ENCODE results near the gene OSER1.
"Not testable (repeated sequence)": the region's sequence is repeated elsewhere in the genome, so short reads cannot be mapped to it uniquely, and the experiment has no call there.

The OSER1 gene

DNA sequence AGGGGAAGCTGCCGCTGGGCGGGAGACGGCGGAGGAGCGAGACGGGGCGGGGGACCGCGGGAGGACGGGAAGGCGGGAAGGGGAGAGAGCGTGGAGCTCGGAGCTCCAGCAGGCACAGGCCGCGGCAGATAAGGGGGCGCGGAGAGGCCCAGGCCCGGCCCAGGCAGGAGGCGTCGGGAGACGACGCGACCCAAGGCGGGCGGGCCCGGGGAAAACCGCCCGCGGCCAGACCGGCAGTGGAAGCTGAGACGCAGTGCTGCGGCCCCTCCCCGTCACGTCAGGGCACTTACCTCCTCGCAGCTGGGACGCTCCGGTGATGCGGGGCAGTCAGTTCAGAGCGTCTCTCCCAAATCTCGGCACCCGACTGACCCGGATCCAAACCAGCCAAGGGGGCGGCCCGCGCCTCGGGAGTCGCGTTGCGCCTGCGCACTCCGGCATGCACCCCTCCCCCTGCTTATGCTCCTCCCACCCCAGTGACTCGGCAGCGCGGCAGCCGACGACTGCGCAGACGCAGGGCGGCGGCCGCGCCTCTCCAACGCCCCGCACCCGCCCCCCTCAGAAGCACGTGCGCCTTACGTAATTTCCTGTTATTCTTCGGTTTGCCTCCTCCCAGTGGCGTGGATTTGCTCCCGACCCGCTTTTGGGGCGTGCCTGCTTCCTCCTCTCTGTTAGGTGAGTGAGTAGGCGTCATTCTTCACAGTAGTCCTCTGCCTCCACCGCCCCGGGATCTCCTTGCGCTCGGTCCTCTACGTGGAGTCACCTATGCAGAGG is at the start of gene OSER1:
Gene OSER1, minus strand, starts transcription at position 366 of the 771 bp plus-strand sequence. CDS start 3,814 bp downstream, outside the sequence.
- DNase-seq (ENCODE audit: low read depth in 3 of 3) = peak; percentile 89 to 95 (median 93)

DNA sequence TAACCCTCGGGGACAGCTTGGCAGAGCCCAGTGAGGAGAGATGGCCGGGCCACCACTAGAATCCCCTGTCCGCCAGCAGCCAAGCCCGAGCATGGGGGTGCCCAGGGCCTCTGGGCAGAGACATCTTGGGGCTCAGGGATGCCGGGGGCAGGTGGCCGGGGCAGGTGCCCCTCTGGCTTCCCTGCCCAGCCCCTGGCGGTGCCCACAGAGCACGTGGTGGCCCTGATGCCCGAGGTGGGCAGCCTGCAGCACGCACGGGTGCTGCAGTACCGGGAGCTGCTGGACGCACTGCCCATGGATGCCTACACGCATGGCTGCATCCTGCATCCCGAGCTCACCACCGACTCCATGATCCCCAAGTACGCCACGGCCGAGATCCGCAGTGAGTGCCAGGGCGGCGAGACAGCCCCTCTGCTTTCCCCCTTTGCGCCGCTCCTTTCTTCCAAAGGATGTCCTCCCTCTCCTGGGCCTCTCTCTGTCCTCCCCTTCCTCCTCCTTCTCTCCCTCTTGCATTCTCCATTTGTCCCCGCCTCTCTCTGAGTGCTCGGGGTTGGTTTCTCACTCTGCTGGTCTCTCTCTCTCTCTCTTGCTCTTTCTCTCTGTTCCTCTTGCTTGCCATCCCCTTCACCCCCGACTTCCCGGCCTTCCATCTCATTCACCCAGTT is 47.8 kb upstream of the OSER1 start:
- no peak for DNase-seq (ENCODE audit: low read depth in 3 of 3)

DNA sequence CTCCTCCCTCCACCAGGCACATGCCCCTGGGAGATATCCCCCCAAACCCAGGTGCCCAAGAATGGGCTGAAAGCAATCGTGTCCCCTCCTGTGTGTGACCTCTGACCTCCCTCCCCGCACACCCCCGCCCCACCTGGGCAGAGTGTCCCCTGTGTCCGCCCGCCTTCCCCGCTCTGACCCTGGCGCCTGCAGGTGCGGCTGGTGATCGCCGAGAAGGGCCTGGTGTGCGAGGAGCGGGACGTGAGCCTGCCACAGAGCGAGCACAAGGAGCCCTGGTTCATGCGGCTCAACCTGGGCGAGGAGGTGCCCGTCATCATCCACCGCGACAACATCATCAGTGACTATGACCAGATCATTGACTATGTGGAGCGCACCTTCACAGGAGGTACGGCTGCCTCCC is 46.4 kb upstream of the OSER1 start:
- no peak for DNase-seq (ENCODE audit: low read depth in 3 of 3)

DNA sequence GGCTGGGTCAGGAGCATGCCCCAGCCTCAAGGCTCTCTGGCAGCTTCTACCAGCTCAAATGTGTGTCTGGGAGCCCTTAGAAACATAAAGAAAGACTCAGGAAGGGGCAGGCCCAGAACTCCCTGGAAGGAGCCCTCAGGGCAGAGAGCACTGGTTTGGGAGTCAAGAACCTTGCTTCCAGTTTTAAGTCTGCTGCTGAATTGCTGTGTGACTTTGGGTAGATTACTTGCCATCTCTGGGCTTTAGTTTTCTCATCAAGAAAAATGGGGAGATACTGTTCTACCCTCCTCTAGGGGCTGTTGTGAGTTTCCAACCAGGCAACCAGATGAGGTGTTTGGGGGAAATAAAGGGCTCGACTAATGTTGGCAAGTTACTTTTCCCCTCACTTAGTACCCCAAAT is 45.4 kb upstream of the OSER1 start:
- no peak for DNase-seq (ENCODE audit: low read depth in 3 of 3)

DNA sequence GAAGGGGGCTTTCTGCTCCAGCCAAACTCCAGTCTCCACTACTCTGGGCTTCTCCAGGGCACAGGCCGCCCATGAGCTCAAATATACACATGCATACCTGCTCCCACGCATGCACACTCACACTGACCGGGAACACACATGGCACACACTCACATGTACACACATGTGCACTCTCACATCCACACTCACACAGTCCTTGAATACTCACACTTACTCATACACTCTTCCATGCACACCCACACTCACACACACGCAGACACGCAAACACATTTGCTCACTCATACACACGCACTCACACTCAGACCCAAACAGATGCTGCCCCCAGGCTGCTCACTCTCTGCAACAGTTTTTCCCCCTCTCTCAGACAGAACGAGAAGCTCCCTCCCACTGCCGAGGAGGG is 43.5 kb upstream of the OSER1 start:
- DNase-seq (ENCODE audit: low read depth in 3 of 3) = no peak

DNA sequence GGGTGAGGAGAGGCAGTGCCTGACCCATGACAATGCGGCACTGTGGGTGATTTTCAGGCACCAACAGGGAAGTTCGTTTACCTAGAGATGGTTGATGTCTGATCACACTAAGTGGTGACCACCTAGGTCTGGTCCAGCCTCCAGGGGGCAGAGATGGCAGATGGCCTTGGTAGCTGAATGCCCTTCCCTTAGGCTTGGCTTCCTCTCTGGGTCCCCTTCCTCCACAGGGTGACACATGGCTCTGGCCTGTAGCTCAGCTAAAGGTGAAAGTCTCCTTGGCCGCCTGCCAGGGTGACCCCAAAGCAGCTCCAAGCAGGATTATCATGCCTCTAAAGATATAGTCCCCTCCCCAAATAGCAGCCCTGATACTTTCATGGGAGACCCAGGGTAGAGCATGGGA is 43.0 kb upstream of the OSER1 start:
- DNase-seq (ENCODE audit: low read depth in 3 of 3) = no peak

DNA sequence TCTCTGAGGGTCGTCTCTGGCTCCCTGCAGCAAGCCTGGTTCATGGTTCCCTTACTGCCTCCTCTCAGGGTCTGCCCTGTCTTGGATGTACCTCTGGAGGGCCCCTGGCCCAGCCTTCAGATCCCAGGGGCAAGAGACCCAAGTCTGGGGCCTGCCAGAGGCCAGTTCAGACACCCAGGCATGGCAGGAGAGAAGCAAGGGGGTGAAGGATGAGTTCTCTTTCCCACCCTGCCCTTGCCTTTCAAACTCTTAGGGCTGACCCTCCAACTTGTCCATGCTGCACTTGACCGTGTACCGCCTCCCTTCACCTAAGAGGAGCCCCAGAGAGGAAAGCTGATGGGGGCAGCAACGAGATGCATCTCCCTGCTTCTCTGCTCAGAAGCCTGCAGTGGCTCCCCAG is 40.7 kb upstream of the OSER1 start:
- DNase-seq (ENCODE audit: low read depth in 3 of 3) = no peak

DNA sequence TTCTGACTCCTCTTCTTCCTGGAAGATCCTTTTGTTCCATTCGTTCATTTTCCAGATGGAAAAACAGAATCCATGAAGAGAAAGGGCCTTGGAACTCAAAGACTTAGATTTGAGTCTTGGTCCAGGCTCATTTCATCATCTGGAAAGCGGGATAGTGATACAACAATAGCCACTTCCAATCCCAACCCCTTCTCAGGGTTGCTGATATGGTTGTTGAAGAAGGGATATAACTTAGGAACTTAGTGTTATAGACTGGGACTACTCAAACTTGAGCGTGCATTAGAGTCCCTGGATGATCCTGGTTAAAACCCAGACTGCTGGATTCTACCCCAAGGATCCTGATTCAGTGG is 37.8 kb upstream of the OSER1 start:
- DNase-seq (ENCODE audit: low read depth in 3 of 3) = no peak

DNA sequence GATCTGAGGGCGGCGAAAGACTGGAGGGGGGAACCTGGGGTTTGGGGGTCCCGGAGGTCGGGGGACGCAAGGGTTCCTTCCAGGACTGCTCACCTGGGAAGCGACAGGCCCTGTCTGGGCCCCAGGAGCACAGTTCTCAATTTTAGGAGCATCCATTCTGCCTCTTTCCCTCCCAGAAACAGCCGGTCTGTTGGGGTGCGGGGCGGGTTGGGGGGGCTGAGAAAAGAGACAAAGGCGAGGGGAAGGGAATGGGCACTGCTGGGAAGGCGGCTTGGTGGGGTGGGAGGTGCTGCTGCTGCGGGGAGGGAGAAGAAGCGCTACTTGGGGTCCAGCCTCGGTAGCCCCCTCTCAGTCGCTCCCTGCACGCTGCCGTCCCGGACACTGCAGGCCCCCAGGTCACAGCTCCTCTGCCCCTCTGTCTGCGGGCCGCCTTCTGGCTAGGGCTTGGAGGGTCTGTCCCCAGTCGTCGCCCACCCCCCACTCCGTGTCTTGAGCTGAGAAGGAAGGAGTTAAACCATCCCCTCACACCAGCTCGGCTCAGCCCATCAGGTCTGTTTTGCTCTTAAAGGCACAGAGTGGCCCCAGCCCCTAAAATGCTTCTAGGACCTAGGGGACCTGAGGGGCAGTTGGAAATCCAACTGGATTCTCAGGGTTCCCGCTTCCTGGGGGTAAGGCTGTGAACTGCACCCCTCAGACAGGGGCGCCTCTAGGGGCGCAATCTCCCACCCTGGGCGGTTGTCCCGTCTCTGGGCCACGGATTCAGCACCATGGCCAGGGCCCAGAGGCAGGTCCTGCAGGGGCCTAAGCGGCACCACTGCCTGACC is 37.2 kb upstream of the OSER1 start:
- peak in 1 of 3 donors; percentile 16 for DNase-seq (ENCODE audit: low read depth in 3 of 3)

DNA sequence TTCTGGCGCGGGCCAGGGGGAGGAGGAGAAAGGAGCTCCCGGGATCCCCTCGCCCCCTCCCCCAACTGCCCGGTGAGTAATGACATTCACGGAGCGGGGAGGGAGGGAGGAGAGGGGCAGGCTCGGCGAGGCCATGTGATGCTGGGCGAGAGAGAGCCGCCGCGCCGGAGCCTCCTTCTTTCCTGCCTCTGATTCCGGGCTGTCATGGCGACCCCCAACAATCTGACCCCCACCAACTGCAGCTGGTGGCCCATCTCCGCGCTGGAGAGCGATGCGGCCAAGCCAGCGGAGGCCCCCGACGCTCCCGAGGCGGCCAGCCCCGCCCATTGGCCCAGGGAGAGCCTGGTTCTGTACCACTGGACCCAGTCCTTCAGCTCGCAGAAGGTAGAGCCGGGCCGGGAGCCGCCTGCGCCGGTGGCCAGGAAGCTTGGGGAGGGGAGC is 36.6 kb upstream of the OSER1 start, which contains the start of gene GDAP1L1:
Gene GDAP1L1, plus strand, starts transcription at position 178 of the 441 bp plus-strand sequence. Its CDS starts 27 bp downstream, at position 205.
- no peak for DNase-seq (ENCODE audit: low read depth in 3 of 3)

DNA sequence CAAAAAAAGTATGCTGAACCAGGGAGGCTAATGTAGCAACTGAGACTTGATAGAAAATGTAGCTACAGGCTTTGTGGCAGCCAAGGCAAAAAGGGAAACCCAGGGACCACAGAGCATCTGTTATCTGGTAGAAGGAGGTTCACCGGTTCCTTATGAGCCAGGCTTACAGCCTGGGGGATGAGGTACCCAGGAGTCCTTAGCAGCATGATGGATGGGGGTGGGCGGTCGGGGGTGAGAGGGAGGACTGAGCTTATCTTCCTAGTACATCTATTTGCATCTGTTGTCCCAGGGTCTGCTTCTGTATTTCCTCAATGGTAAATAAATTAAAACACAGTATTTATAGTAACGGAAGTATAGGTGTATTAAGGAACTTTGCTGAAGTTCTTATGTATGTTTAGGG is 35.4 kb upstream of the OSER1 start:
- no peak for DNase-seq (ENCODE audit: low read depth in 3 of 3)

DNA sequence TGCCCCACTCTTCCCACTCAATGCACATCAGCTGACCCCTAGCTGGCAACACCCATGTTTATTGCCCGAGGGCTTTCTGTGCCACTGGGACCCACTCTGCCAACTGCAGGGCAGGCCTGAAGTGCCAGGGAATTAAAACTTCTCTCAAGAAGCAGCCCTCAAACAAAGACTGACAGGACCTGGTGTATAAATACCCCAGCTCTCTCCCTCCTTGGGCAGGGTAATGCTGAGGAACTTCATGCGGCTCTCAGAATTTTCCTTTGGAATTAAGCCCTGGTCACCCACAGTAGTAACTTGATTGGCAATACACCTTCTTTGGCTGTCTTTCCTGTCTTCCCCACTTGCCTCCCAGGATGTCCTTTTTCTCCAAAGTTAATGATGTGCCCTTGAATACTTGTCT is 31.2 kb upstream of the OSER1 start:
- DNase-seq (ENCODE audit: low read depth in 3 of 3) = no peak

DNA sequence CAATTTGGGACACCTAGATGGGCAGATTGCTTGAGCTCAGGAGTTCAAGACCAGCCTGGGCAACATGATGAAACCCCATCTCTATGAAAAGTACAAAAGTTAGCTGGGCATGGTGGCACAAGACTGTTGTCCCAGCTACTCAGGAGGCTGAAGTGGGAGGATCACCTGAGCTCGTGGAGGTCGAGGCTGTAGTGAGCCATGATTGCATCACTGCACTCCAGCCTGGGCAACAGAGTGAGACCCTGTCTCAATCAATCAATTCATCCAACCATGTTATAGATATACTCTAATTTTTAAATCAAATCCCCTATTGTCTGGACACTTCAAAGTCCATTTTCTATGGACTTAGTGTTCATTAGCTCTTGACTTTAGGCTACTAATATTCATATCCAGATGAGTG is 26.3 kb upstream of the OSER1 start:
- not testable (repeated sequence) for DNase-seq (ENCODE audit: low read depth in 3 of 3)

DNA sequence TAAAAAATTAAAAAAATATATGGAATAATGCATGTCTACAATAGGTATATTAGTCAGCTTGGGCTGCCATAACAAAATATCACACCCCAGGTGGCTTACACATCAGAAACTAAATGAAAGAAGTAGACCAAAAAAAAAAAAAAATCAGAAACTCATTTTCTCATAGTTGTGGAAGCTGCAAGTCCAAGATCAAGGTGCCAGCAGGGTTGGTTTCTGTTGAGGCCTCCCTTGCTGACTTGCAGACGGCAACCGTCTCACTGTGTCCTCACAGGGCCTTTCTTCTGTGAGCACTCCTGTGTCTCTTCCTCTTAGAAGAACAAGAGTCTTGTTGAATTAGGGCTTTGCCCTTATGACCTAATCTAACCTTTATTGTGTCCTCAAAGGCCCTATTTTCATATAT is 25.1 kb upstream of the OSER1 start:
- DNase-seq (ENCODE audit: low read depth in 3 of 3) = no peak

DNA sequence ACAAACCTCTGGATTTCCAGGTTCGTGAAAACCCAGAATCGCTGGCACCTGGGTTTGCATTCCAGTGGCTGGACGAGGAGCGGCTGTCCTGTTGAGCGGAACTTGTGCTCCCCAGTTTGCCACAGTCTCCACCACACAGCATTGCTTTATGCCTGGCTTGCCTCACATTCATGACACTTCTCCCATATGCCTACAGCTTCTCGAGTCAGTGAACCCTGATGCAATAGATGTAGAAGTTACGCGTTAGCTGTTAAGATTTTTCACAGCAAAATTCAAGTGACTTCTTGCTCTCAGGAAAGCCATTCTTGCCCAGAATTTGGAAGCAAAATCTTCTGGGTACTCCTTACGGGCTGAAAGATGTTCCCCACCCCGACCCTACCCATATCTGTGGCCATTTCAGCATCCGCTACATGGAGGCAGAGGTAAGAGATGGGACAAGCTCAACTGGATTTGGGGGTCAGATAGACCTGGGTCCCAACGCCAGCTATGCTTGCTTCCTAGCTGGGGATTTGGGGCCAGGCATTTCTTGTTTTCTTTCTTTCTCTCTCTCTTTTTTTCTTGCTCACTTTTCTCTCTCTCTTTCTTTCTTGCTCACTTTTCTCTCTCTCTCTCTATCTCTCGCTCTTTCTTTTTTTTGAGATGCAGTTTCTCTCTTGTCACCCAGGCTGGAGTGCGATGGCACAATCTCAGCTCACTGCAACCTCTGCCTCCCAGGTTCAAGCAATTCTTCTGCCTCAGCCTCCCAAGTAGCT is 24.2 kb upstream of the OSER1 start:
- DNase-seq (ENCODE audit: low read depth in 3 of 3) = no peak

DNA sequence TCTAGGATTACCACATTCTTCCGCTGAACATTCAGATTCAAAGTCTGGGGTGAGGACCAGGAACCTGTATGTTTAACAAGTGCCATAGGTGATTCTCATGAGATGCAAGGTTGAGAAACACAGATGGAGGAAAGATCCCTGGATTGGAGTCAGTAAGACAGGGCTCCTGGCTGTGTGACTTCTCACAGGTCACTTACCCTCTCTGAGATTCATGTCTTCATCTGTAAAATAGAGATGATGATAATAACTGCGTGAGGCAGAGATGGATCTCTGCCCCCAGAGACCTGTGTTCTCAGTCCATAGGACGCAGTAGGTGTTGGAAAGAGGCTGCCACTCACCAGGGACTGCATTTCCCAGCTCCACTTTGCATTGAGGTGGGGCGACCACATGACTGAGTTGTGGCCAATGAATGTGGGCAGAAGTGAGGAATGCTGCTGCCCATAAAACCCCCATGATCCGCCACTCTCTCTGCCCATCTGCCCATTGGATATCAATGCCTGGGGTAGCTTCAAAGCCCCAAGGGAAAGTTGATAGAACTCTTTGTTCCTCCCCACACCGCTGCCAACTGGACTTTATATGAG is 23.0 kb upstream of the OSER1 start:
- DNase-seq (ENCODE audit: low read depth in 3 of 3) = no peak

DNA sequence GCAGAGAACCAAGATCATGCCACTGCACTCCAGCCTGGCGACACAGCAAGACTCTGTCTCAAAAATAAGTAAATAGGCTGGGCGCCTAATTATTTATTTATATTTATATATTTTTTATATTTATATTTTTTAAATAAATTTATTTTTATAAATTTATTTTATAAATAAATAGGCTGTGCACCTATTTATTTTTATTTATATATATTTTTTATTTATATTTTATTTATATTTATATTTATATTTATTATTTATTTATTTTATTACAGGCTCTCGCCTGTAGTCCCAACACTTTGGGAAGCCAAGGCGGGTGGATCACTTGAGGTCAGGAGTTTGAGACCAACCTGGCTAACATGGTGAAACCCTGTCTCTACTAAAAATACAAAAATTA is 21.9 kb upstream of the OSER1 start:
- not testable (repeated sequence) for DNase-seq (ENCODE audit: low read depth in 3 of 3)

DNA sequence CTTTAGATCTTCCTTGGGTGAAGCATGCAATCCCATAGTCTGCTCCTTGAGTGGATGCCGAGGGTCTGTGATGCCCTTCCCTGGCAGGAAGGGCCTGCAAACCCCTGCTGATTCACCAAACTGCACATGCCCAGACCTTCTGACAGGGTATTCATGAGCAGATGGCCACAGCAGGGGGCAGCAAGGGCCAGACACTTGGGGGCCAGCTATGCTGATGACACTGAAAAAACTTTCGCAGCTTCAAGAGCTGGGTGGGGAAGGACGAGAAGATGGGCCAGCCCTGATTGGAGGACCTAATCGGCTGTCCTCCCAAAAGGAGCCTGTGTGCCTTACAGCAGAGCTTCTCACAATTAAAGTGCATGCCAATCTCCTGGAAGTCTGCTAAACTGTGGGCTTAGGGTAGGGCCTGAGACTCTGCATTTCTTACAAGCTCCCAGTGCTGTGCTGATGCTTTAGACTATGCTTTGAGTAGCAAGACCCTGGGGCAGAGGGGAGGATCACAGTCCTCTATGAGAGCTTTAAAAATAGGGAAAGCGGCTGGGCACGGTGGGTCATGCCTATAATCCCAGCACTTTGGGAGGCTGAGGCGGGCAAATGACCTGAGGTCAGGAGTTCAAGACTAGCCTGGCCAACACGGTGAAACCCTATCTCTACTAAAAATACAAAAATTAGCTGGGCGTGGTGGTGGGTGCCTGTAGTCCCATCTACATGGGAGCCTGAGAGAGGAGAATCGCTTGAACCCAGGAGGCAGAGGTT is 21.3 kb upstream of the OSER1 start:
- DNase-seq (ENCODE audit: low read depth in 3 of 3) = no peak

DNA sequence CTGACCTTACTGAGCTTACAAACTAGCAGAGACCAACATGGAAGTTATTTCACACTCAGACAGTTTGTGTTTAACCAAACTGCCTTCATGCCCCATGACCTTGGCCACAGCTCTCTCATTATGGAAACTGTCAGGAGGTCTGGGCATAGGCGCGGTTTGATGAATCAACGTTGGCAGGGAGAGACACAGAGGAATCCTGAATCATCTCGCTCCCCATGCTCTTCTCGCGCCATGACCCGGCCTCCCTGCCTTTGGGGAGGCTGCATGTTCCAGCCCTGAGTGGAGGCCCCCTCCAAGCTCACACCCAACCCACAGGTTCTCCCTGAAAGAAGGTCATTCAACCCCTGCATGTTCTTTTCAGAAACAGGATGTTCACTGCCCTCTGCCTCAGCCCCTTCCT is 20.6 kb upstream of the OSER1 start:
- no peak for DNase-seq (ENCODE audit: low read depth in 3 of 3)

DNA sequence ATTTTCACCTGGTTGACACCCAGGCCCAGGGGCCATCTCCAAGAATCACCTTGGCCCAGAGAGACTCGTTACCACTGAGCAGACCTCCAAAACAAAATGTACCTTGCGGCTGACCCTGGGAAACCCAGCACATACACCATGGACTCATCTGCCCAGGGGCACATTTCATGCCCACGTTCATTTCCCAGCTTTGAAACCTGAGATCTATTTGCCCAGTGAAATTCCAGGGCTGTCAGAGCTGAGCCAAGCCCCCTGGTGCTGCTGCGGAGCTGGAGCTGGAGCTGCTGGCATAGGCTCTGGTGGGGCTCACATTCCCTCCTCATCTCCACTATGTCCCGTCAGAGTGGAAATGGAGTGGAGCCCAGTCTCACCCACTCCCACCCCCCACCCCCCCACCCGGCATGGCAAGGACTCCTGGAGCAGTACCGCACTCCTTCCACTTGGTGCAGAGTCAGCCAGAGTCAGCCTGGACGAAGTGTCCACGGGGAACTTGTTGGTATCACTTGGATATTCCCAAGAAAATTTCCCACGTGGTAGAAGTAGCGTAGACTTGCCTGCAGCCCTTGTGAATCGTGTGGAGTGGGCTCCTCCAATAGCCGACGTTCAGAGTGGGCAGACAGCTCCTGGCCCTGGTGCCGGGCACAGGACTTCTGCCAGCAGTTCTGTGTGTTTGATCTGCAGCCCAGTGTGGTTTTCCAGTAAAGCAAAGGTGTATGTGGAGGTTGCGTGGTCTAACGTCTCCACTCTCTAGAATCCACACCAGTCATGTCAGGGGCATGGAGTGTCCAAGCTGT is 18.1 kb upstream of the OSER1 start:
- no peak for DNase-seq (ENCODE audit: low read depth in 3 of 3)

Measured in stimulated activated CD4-positive, alpha-beta T cell treated with anti-CD3 and anti-CD28 coated beads, TNF-alpha, amount 100 ng/mL, for 48 hours (primary cell).